Endothelial cell of umbilical vein (primary cell): Measurements from ENCODE around the gene ICE1. TPM values are rescaled to one million over a fixed set of nuclear protein-coding genes. Genes with fewer than 3 reads are reported as not detected.

ENCODE experiments used
- BruUV-seq: library from RNA; stranded (reverse); fragments of 400-500 nt; replicated peaks from 2 replicates; lab custom pipeline; 2021; lab: Mats Ljungman, UMichigan
- CTCF ChIA-PET: fragments of 300-600, 350-600 bp; sonication (Branson Sonifier 250); formaldehyde crosslinking; loops from one replicate; lab custom pipeline; 2021; ENCODE audit warnings: antibody characterized with exemption, inconsistent platforms; lab: Charles Lee
- POLR2A ChIA-PET: fragments of 300-600, 350-600 bp; sonication (Branson Sonifier 250); formaldehyde crosslinking; loops from one replicate; lab custom pipeline; 2021; ENCODE audit warnings: antibody characterized with exemption, inconsistent platforms; lab: Charles Lee
- DNase-seq: peaks from one replicate; pipeline ENCODE4 v3.0.0-alpha.2; 2011; ENCODE audit warnings: low read depth, low spot score
- FAIRE-seq: peaks from 2 replicates; lab custom pipeline; 2011; peaks lifted over from hg19 to GRCh38; lab: Jason Lieb, UNC
- H2AFZ ChIP-seq: 2 replicates; pipeline ENCODE4 v1.6.0; 2012; ENCODE audit warnings: low read depth, low read length, control low read depth, inconsistent platforms
- H3K27ac ChIP-seq: 2 replicates; pipeline ENCODE4 v1.5.1; 2011; ENCODE audit warnings: low read depth, mild to moderate bottlenecking, control low read depth, low read length, moderate library complexity; ENCODE audit not compliant: insufficient read depth
- H3K27me3 ChIP-seq, 2 experiments: 2 replicates each; pipeline versions ENCODE4 v1.6.0 to v1.6.1; 2011; ENCODE audit warnings: low read length in 2 of 2, mixed read lengths in 1 of 2; ENCODE audit not compliant: control insufficient read depth in 2 of 2, insufficient read depth in 2 of 2
- H3K36me3 ChIP-seq, 2 experiments: 2 replicates in 1 of 2; 3 replicates in 1 of 2; pipeline ENCODE4 v1.5.1; 2011; ENCODE audit warnings: low read length in 2 of 2, mild to moderate bottlenecking in 1 of 2, moderate library complexity in 1 of 2; ENCODE audit not compliant: control insufficient read depth in 2 of 2, insufficient read depth in 2 of 2; ENCODE audit errors: extremely low read depth in 1 of 2
- H3K4me1 ChIP-seq: 3 replicates; pipeline ENCODE4 v1.5.1; 2011; ENCODE audit warnings: mild to moderate bottlenecking, low read length; ENCODE audit not compliant: control insufficient read depth, insufficient read depth; ENCODE audit errors: extremely low read depth
- H3K4me2 ChIP-seq: 2 replicates; pipeline ENCODE4 v1.6.1; 2011; ENCODE audit warnings: low read length, control low read depth, mixed read lengths; ENCODE audit not compliant: insufficient read depth
- H3K4me3 ChIP-seq, 3 experiments: fragments of 200-600 bp in 1 of 3; sonication (generic), shearing (Covaris generic) in 1 of 3; replicated peaks in 1 of 3; 2 replicates each; pipeline ENCODE4 v1.5.1; 2011 to 2016; ENCODE audit warnings: control low read depth in 3 of 3, low read length in 3 of 3, mild to moderate bottlenecking in 2 of 3, inconsistent platforms in 1 of 3, low read depth in 1 of 3, moderate library complexity in 1 of 3; ENCODE audit not compliant: insufficient read depth in 1 of 3
- H3K79me2 ChIP-seq: 2 replicates; pipeline ENCODE4 v1.6.0; 2012; ENCODE audit warnings: low read length, inconsistent platforms; ENCODE audit not compliant: control insufficient read depth, insufficient read depth
- H3K9ac ChIP-seq: replicated peaks from 2 replicates; pipeline ENCODE3; 2011; ENCODE audit warnings: low read length, control low read depth; ENCODE audit not compliant: insufficient read depth; ENCODE audit errors: extremely low read depth
- H3K9me1 ChIP-seq: replicated peaks from 3 replicates; pipeline ENCODE4 v1.6.0; 2011; ENCODE audit warnings: mild to moderate bottlenecking, low read length; ENCODE audit not compliant: control insufficient read depth, insufficient read depth; ENCODE audit errors: extremely low read depth
- H3K9me3 ChIP-seq: replicated peaks from 2 replicates; pipeline ENCODE4 v1.5.1; 2012; ENCODE audit warnings: low read length, inconsistent platforms; ENCODE audit not compliant: control insufficient read depth, insufficient read depth
- H4K20me1 ChIP-seq: replicated peaks from 2 replicates; pipeline ENCODE3; 2011; ENCODE audit warnings: mild to moderate bottlenecking, low read length; ENCODE audit not compliant: control insufficient read depth, insufficient read depth; ENCODE audit errors: extremely low read depth
- CTCF ChIP-seq, 2 donors: IDR thresholded peaks; 1 replicate in 1 of 2; 2 replicates in 1 of 2; pipeline ENCODE4 v1.5.1; 2011; ENCODE audit warnings: low read length in 2 of 2, mild to moderate bottlenecking in 2 of 2, moderate library complexity in 2 of 2, control low read depth in 1 of 2, inconsistent platforms in 1 of 2, low read depth in 1 of 2; ENCODE audit not compliant: insufficient read depth in 1 of 2; ENCODE audit errors: extremely low read depth in 1 of 2
- EZH2 ChIP-seq: IDR thresholded peaks from 2 replicates; pipeline ENCODE4 v1.6.1; 2012; ENCODE audit warnings: borderline replicate concordance, low read depth, mild to moderate bottlenecking, moderate library complexity, low read length, inconsistent platforms; ENCODE audit not compliant: severe bottlenecking
- FOS ChIP-seq: IDR thresholded peaks from 2 replicates; pipeline ENCODE4 v1.6.1; 2011; ENCODE audit warnings: mild to moderate bottlenecking, low read length, moderate library complexity, borderline replicate concordance; ENCODE audit not compliant: insufficient read depth
- GATA2 ChIP-seq: IDR thresholded peaks from 2 replicates; pipeline ENCODE4 v1.7.0; 2011; ENCODE audit warnings: low read depth, mild to moderate bottlenecking, moderate library complexity, mixed read lengths, low read length; ENCODE audit not compliant: insufficient read length, insufficient read depth
- JUN ChIP-seq: IDR thresholded peaks from 2 replicates; pipeline ENCODE4 v1.6.1; 2011; ENCODE audit warnings: borderline replicate concordance, low read depth; ENCODE audit not compliant: insufficient read length, insufficient read depth
- MAX ChIP-seq: IDR thresholded peaks from 2 replicates; pipeline ENCODE4 v1.6.1; 2011; ENCODE audit not compliant: insufficient read depth, insufficient read length
- POLR2A ChIP-seq: IDR thresholded peaks from 2 replicates; pipeline ENCODE4 v1.6.1; 2012; ENCODE audit warnings: low read depth, mild to moderate bottlenecking, control low read depth, low read length
- POLR2AphosphoS5 ChIP-seq: IDR thresholded peaks from 2 replicates; pipeline ENCODE4 v1.6.1; 2012; ENCODE audit warnings: low read depth, mild to moderate bottlenecking, control low read depth, low read length, moderate library complexity; ENCODE audit not compliant: insufficient read depth
- dilution Hi-C: fragments of 300-500 bp; cut with MboI; formaldehyde crosslinking; loops from one replicate; pipeline ENCODE4 v1.15.0; 2019; ENCODE audit warnings: low sequenced_read_pairs; ENCODE audit not compliant: extremely low pct_ligation_motif_present
- intact Hi-C: fragments of 100-400 bp; cut with micrococcal nuclease; formaldehyde crosslinking; loops from one replicate; pipeline ENCODE4 v1.10.0; 2022
- polyA plus RNA-seq, 4 experiments: library from polyadenylated mRNA; depleted of rRNA in 3 of 4; stranded (reverse) in 3 of 4; unstranded in 1 of 4; fragments of >200 nt; gene quantifications; 2 replicates each; pipeline versions ENCODE4 v1.2.1 to v1.2.3, GENCODE V29; 2011 to 2012; ENCODE audit warnings: missing spikeins in 1 of 4
- total RNA-seq: library from RNA; stranded (reverse); gene quantifications from 2 replicates; pipeline ENCODE4 v1.2.3, GENCODE V29; 2021

The ICE1 gene
- total and polyA plus RNA-seq, 2 donors (not counting 3 experiments of a cell fraction or from before 2014, with no cell fraction given), result 8.8 to 29.1 TPM

GRCh38 chr5:5401095-5401494, 21.4 kb upstream of the ICE1 start:
- Histone ChIP-seq H3K4me3 (no peak overlapping the region), H3K27me3 (no peaks in the 10 kb centered on the region), H4K20me1 (no peaks in the 10 kb centered on the region), H3K27ac (no peak overlapping the region), H2AFZ (no peak overlapping the region), H3K9me3 (no peaks in the 10 kb centered on the region), H3K79me2 (no peaks in the 10 kb centered on the region), H3K9me1 (no peaks in the 10 kb centered on the region), H3K4me2 (no peak overlapping the region), H3K9ac (no peak overlapping the region), H3K4me1 (no peaks in the 10 kb centered on the region), H3K36me3 (no peaks in the 10 kb centered on the region)
- no peak for FAIRE-seq
- dilution Hi-C loops, result no loop called here
- no peak for DNase-seq
- POLR2A ChIA-PET, result no interaction called here
- TF ChIP-seq GATA2 (no peak), POLR2AphosphoS5 (no peak), FOS (no peak), JUN (no peak)
- BruUV-seq, result no TSS peak
- intact Hi-C loops, result no loop called here
- CTCF ChIA-PET, result no interaction called here

- FAIRE-seq, result no peak
- no peaks in the 10 kb centered on the region for H3K36me3 ChIP-seq
- DNase-seq, result no peak
- no peak overlapping the region for H3K27ac ChIP-seq
- H3K4me2 ChIP-seq, result no peak overlapping the region
- dilution Hi-C loops (no loop called here), intact Hi-C loops (no loop called here)
- ChIA-PET POLR2A (no interaction called here), CTCF (no interaction called here)
- no peaks in the 10 kb centered on the region for H3K27me3 ChIP-seq
- no peaks in the 10 kb centered on the region for H3K9me1 ChIP-seq
- H2AFZ ChIP-seq, result no peak overlapping the region
- H3K4me1 ChIP-seq, result no peaks in the 10 kb centered on the region
- BruUV-seq, result no TSS peak
- H3K9ac ChIP-seq, result no peak overlapping the region
- H4K20me1 ChIP-seq, result no peaks in the 10 kb centered on the region
- no peaks in the 10 kb centered on the region for H3K9me3 ChIP-seq
- TF ChIP-seq POLR2AphosphoS5 (no peak), GATA2 (no peak), JUN (no peak), EZH2 (no peak), MAX (no peak), POLR2A (no peak), FOS (no peak), CTCF (IDR thresholded peaks at IDR 0.05; ENCODE audit: extremely low read depth in 1 of 2, insufficient read depth in 1 of 2, low read depth in 1 of 2, low read length in 2 of 2) (no peak)
- no peaks in the 10 kb centered on the region for H3K79me2 ChIP-seq
- no peak overlapping the region for H3K4me3 ChIP-seq
Observed at GRCh38 chr5:5403741-5404140, 18.7 kb upstream of the ICE1 start.
